ENCODE data around the gene WDR37. TPM values are rescaled to one million over a fixed set of nuclear protein-coding genes. Genes with fewer than 3 reads are reported as not detected.

The WDR37 gene
- total and polyA plus RNA-seq, 9 of the 15 experiments (the other 6 are each of a cell fraction or from before 2014, with no cell fraction given) = 2.3 to 11.6 (median 6.7) TPM

DNA sequence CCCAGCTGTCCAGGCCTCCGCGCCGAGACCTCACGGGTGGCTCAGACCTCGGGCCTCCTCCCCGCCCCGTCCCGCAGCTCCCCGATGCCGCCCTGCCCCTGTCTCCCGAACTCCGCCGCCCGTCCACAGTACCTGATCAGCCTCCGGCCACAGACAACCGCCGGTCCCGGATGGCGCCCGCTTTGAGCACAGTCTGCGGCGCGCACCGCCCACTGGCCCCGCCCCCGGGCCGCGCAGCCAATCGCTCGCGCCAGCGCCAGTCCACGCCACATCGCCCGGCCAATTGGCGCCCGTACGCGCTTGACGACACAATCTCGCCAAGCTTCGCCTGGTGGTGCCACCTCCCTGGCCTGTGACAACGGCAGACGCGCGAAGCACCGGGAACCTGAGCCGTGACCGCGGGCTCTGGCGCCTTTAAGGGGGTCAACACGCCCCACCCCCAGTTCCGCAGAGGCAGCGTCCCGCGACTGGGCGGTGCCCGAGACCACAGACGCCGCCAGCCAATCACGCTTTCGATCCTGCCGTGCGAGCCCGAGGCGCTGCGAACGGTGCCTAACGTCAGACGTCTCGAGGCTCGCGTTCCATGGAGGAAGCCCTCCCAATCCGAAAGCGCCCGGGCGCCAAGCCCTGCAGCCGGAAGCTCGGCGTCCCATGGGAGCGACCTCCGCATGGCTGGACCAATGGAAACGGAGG lies 7.3 kb upstream of the WDR37 start, which contains the start of gene IDI1 (continued):
- TF ChIP-seq, protein P1, sequence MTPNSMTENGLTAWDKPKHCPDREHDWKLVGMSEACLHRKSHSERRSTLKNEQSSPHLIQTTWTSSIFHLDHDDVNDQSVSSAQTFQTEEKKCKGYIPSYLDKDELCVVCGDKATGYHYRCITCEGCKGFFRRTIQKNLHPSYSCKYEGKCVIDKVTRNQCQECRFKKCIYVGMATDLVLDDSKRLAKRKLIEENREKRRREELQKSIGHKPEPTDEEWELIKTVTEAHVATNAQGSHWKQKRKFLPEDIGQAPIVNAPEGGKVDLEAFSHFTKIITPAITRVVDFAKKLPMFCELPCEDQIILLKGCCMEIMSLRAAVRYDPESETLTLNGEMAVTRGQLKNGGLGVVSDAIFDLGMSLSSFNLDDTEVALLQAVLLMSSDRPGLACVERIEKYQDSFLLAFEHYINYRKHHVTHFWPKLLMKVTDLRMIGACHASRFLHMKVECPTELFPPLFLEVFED (CRISPR knock-in tag; conservative IDR thresholded peaks at IDR 0.05) = 0 out of 2 replicates have a peak, but pooled peaks have one; percentile 69
- peak; percentile 32; the same call in 1 of the 2 replicates for TF ChIP-seq ZNF134 (CRISPR knock-in tag; conservative IDR thresholded peaks at IDR 0.05)
- TF ChIP-seq NFRKB (IDR thresholded peaks at IDR 0.05; ENCODE audit: low read depth) = 0 out of 2 replicates have a peak, but pooled peaks have one; percentile 48
- TF ChIP-seq KDM5B (IDR thresholded peaks at IDR 0.05; ENCODE audit: insufficient replicate concordance, low read depth, low read length) = peak; percentile 92
- TF ChIP-seq ASH1L (IDR thresholded peaks at IDR 0.05; ENCODE audit: borderline replicate concordance, low read depth, partially characterized antibody) = peak; percentile 47
- no peak for TF ChIP-seq SRSF1 (IDR thresholded peaks at IDR 0.05; ENCODE audit: low read depth, low read length)
- TF ChIP-seq ZNF764 (CRISPR knock-in tag; IDR thresholded peaks at IDR 0.05; ENCODE audit: low read depth) = no peak
- TF ChIP-seq, protein P2, sequence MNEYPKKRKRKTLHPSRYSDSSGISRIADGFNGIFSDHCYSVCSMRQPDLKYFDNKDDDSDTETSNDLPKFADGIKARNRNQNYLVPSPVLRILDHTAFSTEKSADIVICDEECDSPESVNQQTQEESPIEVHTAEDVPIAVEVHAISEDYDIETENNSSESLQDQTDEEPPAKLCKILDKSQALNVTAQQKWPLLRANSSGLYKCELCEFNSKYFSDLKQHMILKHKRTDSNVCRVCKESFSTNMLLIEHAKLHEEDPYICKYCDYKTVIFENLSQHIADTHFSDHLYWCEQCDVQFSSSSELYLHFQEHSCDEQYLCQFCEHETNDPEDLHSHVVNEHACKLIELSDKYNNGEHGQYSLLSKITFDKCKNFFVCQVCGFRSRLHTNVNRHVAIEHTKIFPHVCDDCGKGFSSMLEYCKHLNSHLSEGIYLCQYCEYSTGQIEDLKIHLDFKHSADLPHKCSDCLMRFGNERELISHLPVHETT (CRISPR knock-in tag; conservative IDR thresholded peaks at IDR 0.05 in 1 of 2, IDR thresholded peaks at IDR 0.05 in 1 of 2) = peak in 1 of 2 experiments; percentile 87; a peak in 2 of 4 replicates
- TF ChIP-seq, protein P3, sequence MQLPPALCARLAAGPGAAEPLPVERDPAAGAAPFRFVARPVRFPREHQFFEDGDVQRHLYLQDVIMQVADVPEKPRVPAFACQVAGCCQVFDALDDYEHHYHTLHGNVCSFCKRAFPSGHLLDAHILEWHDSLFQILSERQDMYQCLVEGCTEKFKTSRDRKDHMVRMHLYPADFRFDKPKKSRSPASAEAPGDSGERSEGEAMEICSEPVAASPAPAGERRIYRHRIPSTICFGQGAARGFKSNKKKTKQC (CRISPR knock-in tag; IDR thresholded peaks at IDR 0.05) = no peak
- TF ChIP-seq TEAD1 (CRISPR knock-in tag; IDR thresholded peaks at IDR 0.05) = peak in 1 of 2 experiments; percentile 22; a peak in 1 of 4 replicates
- no peak for TF ChIP-seq CC2D1A (IDR thresholded peaks at IDR 0.05)
- peak; percentile 99 for TF ChIP-seq SREBF1 (IDR thresholded peaks at IDR 0.05; ENCODE audit: borderline replicate concordance, low read depth, low read length)

Measured in K562 (cell line).